Measurements from ENCODE around the gene PHLDB3. TPM values are rescaled to one million over a fixed set of nuclear protein-coding genes. Genes with fewer than 3 reads are reported as not detected.

Gene PHLDB3
- total RNA-seq, 1 experiment from 2014 or later, result 38.9 TPM

DNA sequence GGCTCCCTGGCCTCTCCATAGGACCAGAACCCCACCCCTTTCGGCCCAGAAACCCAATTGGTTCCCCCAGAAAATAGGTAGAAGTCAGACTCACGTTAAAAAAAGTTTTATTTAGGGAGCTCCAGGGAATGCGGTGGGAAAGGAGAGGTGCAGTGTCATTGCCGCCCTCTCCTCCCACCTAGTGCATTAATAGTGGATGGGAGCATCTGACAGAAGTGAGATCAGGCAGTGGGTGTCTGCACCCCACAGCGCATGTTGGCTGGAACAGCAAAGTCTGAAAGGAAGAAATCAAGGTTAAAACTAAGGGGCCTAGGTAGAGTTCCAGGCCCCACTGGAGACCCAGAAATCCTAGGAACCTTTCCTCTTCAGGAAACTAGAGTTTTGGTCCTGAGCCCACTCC lies 2.1 kb upstream of the PHLDB3 start:
- DNase-seq (ENCODE audit: low read depth), result no peak
- in situ Hi-C loops (cut with HindIII; ENCODE audit: low pct_unique_long_range_greater_than_20kb, low sequenced_read_pairs), result no loop called here

DNA sequence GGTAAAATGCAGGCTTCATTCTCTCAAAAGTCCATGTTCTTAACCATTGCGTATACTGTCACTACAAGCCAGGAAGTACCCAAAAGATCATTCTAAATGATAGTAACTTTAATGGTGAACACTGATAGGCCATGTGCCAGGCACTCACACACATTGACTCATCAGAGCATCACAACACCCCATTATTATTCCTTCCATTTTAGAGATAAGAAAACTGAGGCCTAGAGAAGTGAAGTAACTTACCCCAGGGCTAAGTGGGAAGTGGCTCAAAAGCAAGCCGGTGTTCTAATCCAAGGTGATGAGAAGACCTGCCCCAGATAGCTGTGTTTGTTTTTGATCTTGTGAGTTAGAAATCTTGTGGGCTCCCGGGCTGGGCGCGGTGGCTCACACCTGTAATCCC lies 1.4 kb upstream of the PHLDB3 start:
- in situ Hi-C loops (cut with HindIII; ENCODE audit: low pct_unique_long_range_greater_than_20kb, low sequenced_read_pairs), result no loop called here
- DNase-seq (ENCODE audit: low read depth), result no peak

DNA sequence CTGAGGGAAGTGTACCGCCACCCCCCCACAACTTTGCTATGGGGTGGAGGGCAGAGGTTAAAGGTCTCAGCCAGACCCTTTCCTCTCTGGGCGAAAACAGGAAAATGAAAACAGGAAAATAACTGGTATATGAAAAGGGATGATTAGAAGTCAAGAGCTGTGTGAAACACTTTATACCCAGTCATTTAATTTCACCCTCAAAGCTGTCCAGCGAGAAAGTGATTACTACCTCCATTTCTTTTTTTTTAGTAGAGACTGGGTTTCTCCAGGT lies 575 bp upstream of the PHLDB3 start:
- in situ Hi-C loops (cut with HindIII; ENCODE audit: low pct_unique_long_range_greater_than_20kb, low sequenced_read_pairs), result no loop called here

DNA sequence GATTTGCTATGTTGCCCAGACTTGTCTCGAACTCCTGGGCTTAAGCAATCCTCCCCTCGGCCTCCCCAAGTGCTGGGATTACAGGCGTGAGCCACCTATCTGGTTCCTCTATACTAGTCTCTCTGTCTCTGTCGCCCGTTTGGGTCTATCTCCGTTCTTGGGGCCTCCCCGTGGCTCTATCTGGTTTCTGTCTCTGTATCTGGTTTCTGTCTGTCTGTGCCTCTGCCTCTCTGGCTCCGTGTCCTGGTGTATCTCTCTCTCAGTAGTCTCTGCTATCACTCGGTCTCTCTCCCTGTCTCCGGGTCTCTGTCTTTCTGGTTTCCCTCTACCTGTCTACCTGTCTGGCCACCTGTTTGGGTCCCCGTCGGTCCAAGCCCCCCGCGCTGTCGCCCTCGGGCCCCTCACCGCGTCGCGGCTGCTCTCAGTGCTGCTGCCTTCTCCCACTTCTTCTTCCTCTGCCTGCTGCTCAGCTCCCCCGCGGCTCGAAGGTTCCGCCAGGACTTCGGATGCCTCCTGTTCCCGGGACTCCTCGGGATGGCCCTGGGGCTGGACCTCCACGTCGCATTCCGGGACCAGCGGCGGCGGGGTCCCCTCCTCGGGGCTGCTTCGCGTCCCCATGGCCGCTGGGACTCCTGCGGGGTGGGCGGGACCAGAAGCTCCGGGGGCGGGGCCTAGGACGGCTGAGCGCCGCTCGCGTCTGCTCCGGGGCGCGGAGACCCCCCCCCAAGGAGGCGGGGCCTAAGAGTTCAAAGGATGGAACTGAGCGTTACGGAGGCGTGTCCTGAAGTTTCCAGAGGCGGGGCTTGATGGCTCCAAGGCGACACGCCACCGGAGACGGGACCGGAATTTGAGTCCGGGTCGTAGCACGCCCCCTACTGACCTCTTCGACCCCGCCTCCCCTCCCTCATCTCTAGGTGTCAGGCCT lies 783 bp downstream of the PHLDB3 start:
- peak; percentile 92 for DNase-seq (ENCODE audit: low read depth)
- in situ Hi-C loops (cut with HindIII; ENCODE audit: low pct_unique_long_range_greater_than_20kb, low sequenced_read_pairs), result no loop called here

More for the DNA sequence above, 575 bp upstream of the PHLDB3 start:
- DNase-seq (ENCODE audit: low read depth), result no peak

DNA sequence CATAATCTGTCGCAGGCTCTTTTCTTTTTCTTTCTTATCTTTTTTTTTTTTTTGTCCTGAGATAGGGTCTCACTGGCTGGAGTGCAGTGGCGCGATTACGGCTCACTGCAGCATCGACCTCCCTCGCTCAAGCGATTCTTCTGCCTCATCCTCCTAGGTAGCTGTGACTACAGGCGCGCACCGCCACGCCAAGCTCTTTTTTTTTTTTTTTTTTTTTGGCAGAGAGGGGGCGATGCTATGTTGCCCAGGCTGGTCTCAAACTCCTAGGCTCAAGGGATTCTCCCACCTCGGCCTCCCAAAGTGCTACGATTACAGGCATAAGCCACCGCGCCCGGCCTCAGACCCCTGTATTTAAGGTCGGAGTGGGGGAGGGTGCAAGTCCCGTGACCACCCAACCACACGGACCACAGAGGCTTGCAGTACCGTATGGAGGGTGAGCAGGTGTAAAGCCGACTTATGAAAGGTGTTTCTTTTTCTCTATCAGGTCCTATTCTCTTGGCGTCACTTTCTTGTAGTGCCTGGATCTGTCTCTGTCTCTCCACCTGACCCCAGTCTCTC lies 2.0 kb downstream of the PHLDB3 start:
- DNase-seq (ENCODE audit: low read depth), result no peak
- in situ Hi-C loops (cut with HindIII; ENCODE audit: low pct_unique_long_range_greater_than_20kb, low sequenced_read_pairs), result no loop called here

DNA sequence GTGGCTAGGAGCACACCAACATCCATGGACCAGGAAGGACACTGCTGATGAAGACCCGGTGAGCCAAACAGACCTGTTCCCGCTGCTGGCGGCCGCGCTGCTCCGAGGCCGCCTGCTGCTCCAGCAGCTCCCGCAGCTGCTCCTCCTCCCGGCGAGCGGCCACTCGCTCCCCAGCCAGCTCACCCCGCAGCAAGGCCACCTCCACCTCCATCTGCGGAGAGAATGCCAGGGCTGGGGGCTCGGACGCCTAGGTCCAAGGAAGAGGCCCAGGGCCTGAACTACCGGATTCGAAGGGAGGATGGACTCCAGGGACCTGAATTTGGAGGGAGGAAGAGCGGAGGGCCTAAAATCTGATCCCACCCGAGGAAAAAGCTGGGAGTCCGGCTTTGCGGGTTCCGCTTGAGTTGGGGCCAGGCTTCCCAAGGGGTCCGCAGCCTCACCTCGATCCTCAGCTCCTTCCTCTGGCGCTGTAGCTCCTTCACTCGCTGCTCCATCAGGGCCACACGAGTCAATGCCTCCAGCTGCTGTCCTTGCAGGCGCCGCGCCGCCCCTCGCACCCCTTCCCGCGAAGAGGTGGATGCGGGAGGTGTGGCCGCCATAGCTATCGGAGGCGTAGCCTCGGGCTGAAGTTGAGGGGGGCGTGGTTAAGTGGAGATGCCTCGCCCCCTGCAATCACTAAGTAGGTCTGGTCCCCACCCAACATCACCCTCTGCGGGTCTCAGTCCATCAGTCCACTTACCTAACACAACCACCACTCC lies 2.7 kb downstream of the PHLDB3 start:
- in situ Hi-C loops (cut with HindIII; ENCODE audit: low pct_unique_long_range_greater_than_20kb, low sequenced_read_pairs), result no loop called here
- DNase-seq (ENCODE audit: low read depth), result no peak

DNA sequence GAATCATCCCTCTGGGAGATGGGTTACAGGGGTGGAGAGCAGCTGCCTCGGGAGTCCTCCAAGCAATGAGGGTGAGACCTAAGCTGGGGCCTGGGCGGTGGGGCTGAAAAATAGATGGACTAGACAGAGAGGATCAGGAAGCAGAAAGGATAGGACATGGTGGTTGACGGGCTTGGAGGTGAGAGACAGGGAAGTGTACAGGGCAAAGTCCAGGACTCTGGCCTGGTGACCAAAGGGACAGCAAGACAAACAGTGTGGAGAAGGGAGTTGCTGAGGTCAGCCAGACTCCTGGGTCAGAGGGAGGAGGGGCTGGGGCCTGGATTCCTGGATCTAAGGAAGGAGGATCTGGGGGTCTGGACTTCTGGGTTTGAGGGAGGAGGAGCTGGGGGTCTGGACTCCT lies 5.5 kb downstream of the PHLDB3 start:
- no peak for DNase-seq (ENCODE audit: low read depth)
- in situ Hi-C loops (cut with HindIII; ENCODE audit: low pct_unique_long_range_greater_than_20kb, low sequenced_read_pairs), result no loop called here

DNA sequence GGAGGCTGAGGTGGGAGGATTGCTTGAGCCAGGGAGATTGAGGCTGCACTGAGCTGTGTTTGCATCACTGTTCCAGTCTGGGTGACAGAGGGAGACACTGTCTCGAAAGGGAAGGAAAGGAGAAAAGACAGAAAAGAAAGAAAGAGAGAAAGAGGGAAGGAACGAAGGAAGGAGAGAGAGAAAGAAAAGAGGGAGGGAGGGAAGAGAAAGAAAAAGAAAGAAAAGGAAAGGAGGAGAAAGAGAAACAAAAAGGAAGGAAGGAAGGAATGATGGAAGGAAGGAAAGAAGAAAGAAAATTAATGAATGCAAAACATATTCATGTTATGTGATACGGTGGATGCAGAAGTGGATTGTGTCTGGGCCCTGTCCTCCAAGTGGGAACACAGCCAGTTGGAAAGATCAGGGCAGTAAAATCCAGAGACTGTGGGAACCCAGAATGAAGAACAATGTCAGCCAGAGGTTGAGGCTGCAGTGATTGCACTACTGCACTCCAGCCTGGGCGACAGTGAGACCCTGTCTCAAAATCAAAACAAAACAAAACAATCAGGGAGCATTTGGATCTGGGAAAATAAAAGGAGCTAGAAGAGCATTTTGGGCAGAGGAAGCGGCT lies 6.2 kb downstream of the PHLDB3 start:
- DNase-seq (ENCODE audit: low read depth), result no peak
- in situ Hi-C loops (cut with HindIII; ENCODE audit: low pct_unique_long_range_greater_than_20kb, low sequenced_read_pairs), result no loop called here

DNA sequence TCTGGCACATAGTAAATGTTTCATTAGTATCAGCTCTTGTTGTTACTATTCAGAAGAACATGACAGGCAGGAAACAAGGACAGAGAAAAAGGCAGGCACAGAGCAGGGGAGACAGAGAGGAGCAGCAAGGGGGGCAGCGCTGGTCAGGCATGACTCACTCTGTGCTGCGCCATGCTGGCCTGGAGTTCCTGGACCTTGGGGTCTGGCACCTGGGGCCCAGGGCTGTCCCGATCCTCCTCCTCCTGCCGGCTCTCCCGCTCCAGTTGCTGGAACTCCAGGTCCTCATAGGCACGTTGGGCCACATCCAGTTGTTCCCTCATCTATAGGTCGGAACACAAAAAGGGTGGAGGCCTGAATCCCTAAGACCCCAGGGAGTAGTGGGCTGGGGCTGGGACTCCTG lies 7.6 kb downstream of the PHLDB3 start:
- in situ Hi-C loops (cut with HindIII; ENCODE audit: low pct_unique_long_range_greater_than_20kb, low sequenced_read_pairs), result no loop called here
- no peak for DNase-seq (ENCODE audit: low read depth)

DNA sequence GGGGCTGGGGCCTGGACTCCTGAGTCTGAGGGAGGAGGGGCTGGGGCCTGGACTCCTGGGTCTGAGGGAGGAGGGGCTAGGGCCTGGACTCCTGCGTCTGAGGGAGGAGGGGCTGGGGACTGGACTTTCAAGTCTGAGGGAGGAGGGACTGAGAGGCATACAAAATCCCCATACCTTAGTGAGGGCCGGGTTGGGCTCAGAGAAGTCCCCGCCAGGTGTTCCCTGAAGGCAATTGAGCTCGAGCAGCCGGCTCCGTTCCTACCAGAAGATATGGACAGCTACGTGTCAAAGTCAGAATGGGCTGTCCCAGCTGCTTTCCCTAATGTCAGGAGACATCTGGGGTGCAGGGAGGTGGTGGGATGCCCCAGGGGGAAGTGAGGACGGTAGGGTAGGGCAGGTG lies 9.5 kb downstream of the PHLDB3 start:
- no peak for DNase-seq (ENCODE audit: low read depth)
- in situ Hi-C loops (cut with HindIII; ENCODE audit: low pct_unique_long_range_greater_than_20kb, low sequenced_read_pairs), result no loop called here

DNA sequence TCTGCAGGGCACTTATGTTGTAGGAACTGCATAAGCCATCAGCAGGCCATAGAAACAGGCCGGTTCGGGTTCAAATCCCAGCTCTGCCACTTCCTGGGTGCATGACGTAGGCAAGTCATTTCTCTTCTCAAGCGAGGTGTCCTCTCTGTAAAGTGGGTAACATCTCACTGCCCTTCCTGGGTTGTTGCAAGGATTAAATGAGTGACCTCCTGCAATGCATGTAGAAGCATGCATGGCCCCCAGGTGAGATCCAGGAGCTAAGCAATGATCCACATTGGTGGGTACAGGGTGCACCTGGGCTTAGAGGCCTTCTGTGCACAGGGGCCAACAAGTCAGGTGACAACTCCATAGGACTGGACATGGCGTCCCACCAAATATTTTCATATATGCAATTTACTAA lies 13.8 kb downstream of the PHLDB3 start:
- no peak for DNase-seq (ENCODE audit: low read depth)
- in situ Hi-C loops (cut with HindIII; ENCODE audit: low pct_unique_long_range_greater_than_20kb, low sequenced_read_pairs), result no loop called here

DNA sequence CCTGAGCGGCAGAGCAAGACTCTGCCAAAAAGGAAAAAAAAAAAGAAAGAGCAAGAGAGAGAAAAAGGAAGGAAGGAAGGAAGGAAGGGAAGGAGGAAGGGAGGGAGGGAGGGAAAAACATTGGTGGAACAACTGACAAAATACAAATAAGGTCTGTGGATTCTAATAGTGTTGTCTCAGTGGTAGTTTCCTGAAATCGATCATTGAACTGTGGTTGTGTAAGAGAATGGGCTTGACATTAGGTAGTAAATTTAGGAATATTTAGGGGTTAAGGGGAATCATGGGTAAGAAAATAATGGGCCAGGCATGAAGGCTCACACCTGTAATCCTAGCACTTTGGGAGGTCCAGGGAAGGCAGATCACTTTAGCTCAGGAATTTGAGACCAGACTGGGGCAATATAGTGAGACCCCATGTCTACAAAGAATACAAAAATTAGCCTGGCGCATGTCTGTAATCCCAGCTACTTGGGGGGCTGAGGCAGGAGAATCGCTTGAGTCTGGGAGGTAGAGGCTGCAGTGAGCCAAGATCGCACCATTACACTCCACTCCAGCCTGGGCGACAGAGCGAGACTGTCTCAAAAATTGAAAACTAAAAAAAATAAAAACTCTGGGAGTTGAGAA lies 14.5 kb downstream of the PHLDB3 start:
- in situ Hi-C loops (cut with HindIII; ENCODE audit: low pct_unique_long_range_greater_than_20kb, low sequenced_read_pairs), result no loop called here

DNA sequence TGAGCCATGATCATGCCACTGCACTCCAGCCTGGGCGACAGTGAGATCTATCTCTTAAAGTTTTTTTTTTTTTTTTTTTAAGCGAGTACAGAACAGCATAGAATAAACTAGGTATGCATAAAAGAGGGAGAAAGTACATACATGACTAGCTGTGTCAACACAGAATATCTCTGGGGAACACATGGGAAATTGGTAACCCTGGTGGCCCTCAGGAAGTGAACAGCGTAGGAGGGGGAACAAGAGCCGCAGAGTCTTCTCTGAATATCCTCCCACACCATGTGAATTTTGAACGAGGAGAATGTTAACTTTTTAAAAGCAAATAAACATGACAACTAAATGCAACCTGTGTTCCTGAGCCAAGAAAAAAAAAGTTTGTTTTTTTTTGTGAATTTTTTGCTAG lies 15.2 kb downstream of the PHLDB3 start:
- in situ Hi-C loops (cut with HindIII; ENCODE audit: low pct_unique_long_range_greater_than_20kb, low sequenced_read_pairs), result no loop called here
- no peak for DNase-seq (ENCODE audit: low read depth)

More for the DNA sequence above, 14.5 kb downstream of the PHLDB3 start:
- no peak for DNase-seq (ENCODE audit: low read depth)

DNA sequence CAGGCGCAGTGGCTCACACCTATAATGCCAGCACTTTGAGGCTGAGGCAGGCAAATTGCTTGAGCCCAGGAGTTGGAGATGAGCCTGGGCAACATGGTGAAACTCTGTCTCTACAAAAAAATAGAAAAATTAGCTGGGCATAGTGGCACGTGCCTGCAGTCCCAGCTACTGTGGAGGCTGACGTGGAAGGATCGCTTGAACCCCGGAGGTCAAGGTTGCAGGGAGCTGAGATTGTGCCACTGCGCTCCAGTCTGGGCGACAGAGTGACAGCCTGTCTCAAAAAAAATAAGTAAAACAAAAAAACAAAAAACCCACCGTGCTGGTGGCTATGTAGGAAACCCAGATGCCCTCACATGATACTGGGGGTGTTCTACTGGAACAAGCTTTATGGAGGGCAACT lies 16.4 kb downstream of the PHLDB3 start:
- in situ Hi-C loops (cut with HindIII; ENCODE audit: low pct_unique_long_range_greater_than_20kb, low sequenced_read_pairs), result no loop called here
- DNase-seq (ENCODE audit: low read depth), result no peak

DNA sequence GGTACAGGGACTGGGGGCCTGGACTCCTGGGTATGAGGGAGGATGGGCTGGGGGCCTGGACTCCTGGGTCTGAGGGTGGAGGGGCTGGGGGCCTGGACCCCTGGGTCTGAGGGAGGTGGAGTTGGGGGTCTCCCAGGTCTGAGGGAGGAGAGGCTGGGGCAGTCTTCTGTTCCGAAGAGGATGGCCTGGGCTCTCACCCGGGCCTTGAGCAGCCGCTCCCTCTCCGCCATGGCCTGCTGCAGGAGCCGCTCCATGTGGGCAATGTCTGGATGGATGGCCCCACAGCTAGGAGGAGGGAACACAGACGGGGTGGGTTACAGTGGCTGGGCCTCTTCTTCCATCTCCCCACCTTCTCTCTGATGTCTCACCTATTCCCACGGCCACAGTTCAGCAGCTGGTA lies 18.1 kb downstream of the PHLDB3 start:
- DNase-seq (ENCODE audit: low read depth), result no peak
- in situ Hi-C loops (cut with HindIII; ENCODE audit: low pct_unique_long_range_greater_than_20kb, low sequenced_read_pairs), result no loop called here

DNA sequence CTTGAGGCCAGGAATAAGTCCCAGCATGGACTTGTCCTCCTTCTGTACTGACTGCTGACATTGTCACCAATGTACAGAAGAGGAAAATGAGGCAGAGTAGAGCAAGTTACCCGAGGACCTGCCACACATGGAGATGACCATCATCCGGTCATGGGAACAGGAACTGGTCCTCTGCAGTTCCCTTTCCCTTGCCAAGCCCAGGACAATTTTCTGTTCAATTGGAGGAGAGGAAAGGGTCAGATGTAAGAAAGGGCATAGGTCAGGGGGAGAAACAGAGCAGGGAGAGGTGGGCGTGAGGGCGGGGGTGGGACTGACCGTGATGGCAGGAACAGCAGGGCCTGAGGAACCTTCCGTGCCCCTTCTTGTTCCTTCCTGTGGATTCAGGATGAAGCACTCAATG lies 18.6 kb downstream of the PHLDB3 start:
- DNase-seq (ENCODE audit: low read depth), result no peak
- in situ Hi-C loops (cut with HindIII; ENCODE audit: low pct_unique_long_range_greater_than_20kb, low sequenced_read_pairs), result no loop called here

DNA sequence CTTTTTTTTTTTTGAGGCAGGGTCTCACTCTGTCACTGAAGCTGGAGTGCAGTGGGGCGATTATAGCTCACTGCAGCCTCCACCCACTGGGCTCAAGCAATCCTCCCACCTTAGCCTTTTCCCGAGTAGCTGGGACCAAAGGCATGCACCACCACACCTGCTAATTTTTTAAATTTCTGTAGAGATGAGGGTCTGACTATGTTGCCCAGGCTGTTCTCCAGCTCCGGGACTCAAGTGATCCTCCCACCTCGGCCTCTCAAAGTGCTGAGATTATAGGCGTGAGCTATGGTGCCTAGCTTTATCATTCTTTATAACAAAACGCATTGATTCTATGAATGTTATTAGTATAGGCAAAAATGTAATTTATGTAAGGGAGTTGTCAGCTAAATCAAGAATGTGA lies 21.3 kb downstream of the PHLDB3 start:
- in situ Hi-C loops (cut with HindIII; ENCODE audit: low pct_unique_long_range_greater_than_20kb, low sequenced_read_pairs), result no loop called here
- no peak for DNase-seq (ENCODE audit: low read depth)

DNA sequence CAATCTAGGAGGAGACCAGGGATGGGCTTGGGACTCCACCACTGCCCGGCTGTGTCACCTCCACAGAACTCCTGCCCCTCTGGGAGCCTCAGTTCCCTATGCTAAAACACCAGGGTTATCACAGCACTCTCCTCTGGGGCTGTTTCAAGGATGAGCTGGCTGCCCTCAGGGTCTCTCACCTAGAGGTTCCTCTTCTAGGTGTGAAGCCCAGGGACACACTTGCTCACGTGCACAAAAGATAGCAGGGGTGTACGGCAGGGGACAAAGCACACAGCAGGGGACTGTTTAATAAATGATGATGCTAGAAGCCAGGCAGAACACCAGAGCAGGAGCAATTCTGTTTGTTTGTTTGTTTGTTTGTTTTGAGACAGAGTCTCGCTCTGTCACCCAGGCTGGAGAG lies 22.4 kb downstream of the PHLDB3 start:
- in situ Hi-C loops (cut with HindIII; ENCODE audit: low pct_unique_long_range_greater_than_20kb, low sequenced_read_pairs), result no loop called here
- DNase-seq (ENCODE audit: low read depth), result no peak

DNA sequence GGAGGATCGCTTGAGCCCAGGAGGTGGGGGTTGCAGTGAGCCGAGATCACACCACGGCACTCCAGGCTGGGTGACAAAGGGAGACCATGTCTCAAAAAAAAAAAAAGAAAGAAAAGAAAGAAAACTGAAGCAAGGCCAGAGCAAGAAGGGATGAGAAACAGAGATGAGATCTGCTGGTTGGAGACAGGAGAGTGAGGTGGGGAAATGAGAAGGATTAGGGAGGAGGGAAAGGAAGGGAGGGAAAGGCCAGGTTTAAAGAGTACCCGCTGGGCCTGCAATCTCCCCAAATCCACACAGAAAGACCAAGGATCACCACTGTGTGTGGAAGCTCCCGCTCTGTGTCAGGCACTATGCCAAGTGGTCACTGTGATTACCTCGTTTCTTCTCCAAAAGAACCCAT lies 22.8 kb downstream of the PHLDB3 start:
- in situ Hi-C loops (cut with HindIII; ENCODE audit: low pct_unique_long_range_greater_than_20kb, low sequenced_read_pairs), result no loop called here
- DNase-seq (ENCODE audit: low read depth), result no peak
